Ishikawa (cell line): ENCODE results near the gene COL27A1.

Experiments
- CEBPB ChIP-seq: IDR thresholded peaks from 2 replicates; pipeline ENCODE4 v1.6.1; 2012
- CREB1 ChIP-seq: IDR thresholded peaks from 2 replicates; pipeline ENCODE4 v1.6.1; 2012; ENCODE audit warnings: low read depth
- EGR1 ChIP-seq: IDR thresholded peaks from 2 replicates; pipeline ENCODE4 v1.6.1; 2012
- EP300 ChIP-seq: IDR thresholded peaks from 2 replicates; pipeline ENCODE4 v1.6.1; 2012; ENCODE audit warnings: borderline replicate concordance
- FOXM1 ChIP-seq: IDR thresholded peaks from 2 replicates; pipeline ENCODE4 v1.6.1; 2012; ENCODE audit warnings: low read depth, borderline replicate concordance
- NFIC ChIP-seq: IDR thresholded peaks from 2 replicates; pipeline ENCODE4 v1.6.1; 2012
- RAD21 ChIP-seq: IDR thresholded peaks from 2 replicates; pipeline ENCODE4 v1.6.1; 2012; ENCODE audit warnings: low read depth
- TAF1 ChIP-seq: IDR thresholded peaks from 2 replicates; pipeline ENCODE4 v1.6.1; 2012; ENCODE audit warnings: low read depth, mild to moderate bottlenecking
- TCF12 ChIP-seq: IDR thresholded peaks from 2 replicates; pipeline ENCODE4 v1.6.1; 2012; ENCODE audit warnings: low read depth
- TEAD4 ChIP-seq: IDR thresholded peaks from 2 replicates; pipeline ENCODE4 v1.6.1; 2012
- YY1 ChIP-seq: IDR thresholded peaks from 2 replicates; pipeline ENCODE4 v1.6.1; 2012; ENCODE audit warnings: low read depth
- ZBTB7A ChIP-seq: IDR thresholded peaks from 2 replicates; pipeline ENCODE4 v1.6.1; 2012; ENCODE audit warnings: low read depth
- TF ChIP-seq, protein P1 (sequence below): IDR thresholded peaks from 2 replicates; pipeline ENCODE4 v1.6.1; 2012; ENCODE audit warnings: low read depth, mild to moderate bottlenecking
- TF ChIP-seq, protein P2 (sequence below): IDR thresholded peaks from 2 replicates; pipeline ENCODE4 v1.6.1; 2012
- TF ChIP-seq, protein P3 (sequence below): IDR thresholded peaks from 2 replicates; pipeline ENCODE4 v1.6.1; 2012

COL27A1 gene

DNA sequence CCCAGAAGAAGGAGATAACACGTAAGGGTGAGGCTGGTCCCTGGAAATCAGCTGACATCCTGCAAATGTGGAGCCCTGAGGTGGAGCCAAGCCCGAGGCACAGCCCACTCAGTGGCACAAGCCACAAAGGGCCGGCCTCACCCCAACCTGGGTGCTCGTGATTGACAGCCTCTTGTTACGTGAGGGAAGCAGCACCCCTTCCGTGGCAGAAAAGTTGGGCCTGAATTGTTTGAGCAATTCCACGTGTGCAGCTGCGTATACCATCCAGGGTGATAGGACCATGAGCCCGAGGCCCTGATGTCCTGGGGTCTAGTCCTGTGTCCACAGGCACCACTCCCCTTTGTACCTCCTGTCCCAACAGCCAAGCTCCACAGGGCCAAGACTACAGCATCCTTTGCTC, 179.2 kb downstream of the COL27A1 start:
- TF ChIP-seq ZBTB7A (no peak), CEBPB (no peak), CREB1 (no peak), TAF1 (no peak), TEAD4 (no peak), RAD21 (no peak), EP300 (no peak), EGR1 (no peak)
- TF ChIP-seq, protein P1, sequence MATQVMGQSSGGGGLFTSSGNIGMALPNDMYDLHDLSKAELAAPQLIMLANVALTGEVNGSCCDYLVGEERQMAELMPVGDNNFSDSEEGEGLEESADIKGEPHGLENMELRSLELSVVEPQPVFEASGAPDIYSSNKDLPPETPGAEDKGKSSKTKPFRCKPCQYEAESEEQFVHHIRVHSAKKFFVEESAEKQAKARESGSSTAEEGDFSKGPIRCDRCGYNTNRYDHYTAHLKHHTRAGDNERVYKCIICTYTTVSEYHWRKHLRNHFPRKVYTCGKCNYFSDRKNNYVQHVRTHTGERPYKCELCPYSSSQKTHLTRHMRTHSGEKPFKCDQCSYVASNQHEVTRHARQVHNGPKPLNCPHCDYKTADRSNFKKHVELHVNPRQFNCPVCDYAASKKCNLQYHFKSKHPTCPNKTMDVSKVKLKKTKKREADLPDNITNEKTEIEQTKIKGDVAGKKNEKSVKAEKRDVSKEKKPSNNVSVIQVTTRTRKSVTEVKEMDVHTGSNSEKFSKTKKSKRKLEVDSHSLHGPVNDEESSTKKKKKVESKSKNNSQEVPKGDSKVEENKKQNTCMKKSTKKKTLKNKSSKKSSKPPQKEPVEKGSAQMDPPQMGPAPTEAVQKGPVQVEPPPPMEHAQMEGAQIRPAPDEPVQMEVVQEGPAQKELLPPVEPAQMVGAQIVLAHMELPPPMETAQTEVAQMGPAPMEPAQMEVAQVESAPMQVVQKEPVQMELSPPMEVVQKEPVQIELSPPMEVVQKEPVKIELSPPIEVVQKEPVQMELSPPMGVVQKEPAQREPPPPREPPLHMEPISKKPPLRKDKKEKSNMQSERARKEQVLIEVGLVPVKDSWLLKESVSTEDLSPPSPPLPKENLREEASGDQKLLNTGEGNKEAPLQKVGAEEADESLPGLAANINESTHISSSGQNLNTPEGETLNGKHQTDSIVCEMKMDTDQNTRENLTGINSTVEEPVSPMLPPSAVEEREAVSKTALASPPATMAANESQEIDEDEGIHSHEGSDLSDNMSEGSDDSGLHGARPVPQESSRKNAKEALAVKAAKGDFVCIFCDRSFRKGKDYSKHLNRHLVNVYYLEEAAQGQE: no peak
- TF ChIP-seq, protein P2, sequence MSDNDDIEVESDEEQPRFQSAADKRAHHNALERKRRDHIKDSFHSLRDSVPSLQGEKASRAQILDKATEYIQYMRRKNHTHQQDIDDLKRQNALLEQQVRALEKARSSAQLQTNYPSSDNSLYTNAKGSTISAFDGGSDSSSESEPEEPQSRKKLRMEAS: no peak

DNA sequence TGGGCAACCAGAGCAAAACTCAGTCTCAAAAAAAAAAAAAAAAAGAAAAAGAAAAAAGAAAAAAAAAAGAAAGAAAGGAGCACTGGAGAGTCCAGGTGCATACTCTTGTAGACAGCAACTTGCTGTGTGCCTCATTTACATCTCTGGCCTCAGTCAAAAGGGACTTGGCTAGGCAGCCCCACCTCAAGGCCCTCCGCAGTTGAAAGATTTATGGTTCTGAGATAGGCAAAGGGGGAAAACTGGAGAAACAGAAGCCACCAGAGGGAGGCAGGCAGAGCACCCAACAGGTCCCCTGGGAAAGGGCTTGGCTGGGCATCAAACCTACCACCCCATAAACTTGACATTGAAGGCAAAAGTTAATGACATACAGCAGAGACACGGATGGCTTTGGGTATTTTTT, 180.4 kb downstream of the COL27A1 start:
- no peak for TF ChIP-seq EGR1
- TF ChIP-seq NFIC: no peak
- TF ChIP-seq TCF12: no peak
- TF ChIP-seq, protein P2: no peak
- no peak for TF ChIP-seq ZBTB7A
- no peak for TF ChIP-seq TEAD4
- no peak for TF ChIP-seq EP300
- TF ChIP-seq, protein P3, sequence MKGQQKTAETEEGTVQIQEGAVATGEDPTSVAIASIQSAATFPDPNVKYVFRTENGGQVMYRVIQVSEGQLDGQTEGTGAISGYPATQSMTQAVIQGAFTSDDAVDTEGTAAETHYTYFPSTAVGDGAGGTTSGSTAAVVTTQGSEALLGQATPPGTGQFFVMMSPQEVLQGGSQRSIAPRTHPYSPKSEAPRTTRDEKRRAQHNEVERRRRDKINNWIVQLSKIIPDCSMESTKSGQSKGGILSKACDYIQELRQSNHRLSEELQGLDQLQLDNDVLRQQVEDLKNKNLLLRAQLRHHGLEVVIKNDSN: no peak
- TF ChIP-seq, protein P1: no peak
- TF ChIP-seq RAD21: no peak

DNA sequence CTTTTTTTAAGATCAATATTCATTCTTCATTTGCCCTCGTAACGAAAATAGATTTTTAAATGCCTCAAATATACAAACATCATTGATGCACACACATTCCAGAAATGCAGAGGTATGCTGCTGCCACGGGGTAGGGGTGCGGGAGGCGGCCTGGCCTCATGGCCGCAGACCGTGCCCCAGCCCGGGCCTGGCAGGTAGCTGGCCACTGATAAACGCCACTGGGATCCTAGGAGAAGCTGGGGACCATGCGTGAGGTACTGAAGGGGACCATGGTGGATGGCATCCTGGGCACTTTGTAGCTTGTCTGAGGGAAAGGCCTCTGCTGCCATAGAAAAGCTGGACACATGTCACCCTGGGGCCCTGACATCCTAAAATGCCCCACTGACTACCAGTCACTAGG, 180.8 kb downstream of the COL27A1 start:
- TF ChIP-seq CEBPB (no peak), NFIC (no peak), ZBTB7A (no peak), TEAD4 (no peak), CREB1 (no peak)
- TF ChIP-seq, protein P1: no peak

DNA sequence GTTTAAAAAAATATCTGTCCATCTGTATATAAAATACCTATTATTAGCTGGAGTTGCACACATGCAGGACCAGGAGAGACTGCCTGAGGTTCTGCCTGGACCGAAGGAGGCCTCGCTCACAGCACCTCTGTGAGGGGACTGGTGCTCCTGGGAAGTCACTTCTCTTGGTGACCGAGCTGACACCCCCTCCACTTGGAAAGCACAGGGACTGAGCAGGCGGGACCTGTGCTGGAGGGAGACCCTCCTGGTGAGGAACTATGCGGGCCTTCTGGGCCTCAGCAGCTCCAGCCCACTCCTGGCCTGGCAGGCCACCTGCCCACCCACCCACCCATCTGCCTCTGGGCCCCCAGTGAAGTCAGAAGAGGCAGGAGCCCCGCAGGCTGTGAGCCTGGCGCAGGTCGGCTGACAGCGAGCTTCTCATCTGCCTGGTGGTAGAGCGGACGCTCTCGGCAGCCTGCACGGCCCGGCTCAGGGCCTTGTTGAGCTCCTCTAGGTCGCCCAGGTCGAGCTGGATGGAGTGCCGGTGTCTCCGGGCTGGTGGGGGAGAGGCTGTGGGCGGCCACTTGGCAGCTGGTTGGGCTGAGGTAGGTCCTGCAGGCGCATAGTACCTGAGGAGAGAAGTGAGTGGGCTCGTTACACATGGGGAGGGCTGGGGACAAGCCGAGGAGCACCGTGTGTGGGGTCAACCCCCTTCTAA, 181.5 kb downstream of the COL27A1 start:
- TF ChIP-seq NFIC (no peak), EP300 (no peak), CEBPB (no peak), TEAD4 (no peak), EGR1 (no peak), TCF12 (no peak), FOXM1 (no peak), YY1 (no peak), RAD21 (no peak), TAF1 (no peak)
- TF ChIP-seq, protein P3: no peak

DNA sequence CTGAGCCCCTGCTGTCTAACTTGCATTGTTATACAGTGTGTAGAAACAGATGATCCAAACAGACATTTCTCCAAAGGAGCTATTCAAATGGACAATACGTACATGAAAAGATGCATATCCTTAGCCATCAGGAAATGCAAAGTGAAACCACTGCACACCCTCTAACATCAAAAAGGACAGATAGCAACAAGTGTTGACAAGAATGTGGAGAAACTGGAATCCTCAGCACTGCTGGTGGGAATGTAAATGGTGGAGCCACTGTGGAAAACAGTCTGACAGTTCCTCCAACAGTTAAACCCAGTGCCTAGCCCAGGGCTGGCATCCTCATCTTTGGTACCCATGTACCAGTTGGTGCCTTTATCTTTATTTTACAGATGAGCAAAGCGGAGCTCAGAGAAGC, 182.8 kb downstream of the COL27A1 start:
- no peak for TF ChIP-seq FOXM1
- TF ChIP-seq, protein P2: no peak
- TF ChIP-seq, protein P1: no peak
- TF ChIP-seq, protein P3: no peak
